K562 (cell line): ENCODE results near the gene AGPAT4. TPM values are rescaled to one million over a fixed set of nuclear protein-coding genes. Genes with fewer than 3 reads are reported as not detected.

ENCODE experiments used
- ESRRB ChIP-seq: fragments of 250-450 bp; sonication (Bioruptor Pico); IDR thresholded peaks from 2 replicates; pipeline ENCODE4 v1.5.0; 2020; ENCODE audit warnings: mild to moderate bottlenecking, moderate library complexity, borderline replicate concordance
- KDM5B ChIP-seq: fragments of 200-600 bp; sonication (generic); IDR thresholded peaks from 2 replicates; pipeline ENCODE4 v1.6.1; 2012; ENCODE audit warnings: low read depth, mild to moderate bottlenecking, moderate library complexity, low read length, control low read depth, inconsistent platforms; ENCODE audit not compliant: insufficient replicate concordance
- POLR2A ChIP-seq: fragments of 450-650 bp; conservative IDR thresholded peaks from 2 replicates; pipeline ENCODE4 v1.6.1; 2016
- PRMT5 ChIP-seq: sonication (generic); formaldehyde crosslinking; IDR thresholded peaks from 2 replicates; pipeline ENCODE4 v1.5.0; 2020; ENCODE audit warnings: missing genetic modification reagents
- TAF1 ChIP-seq: IDR thresholded peaks from 2 replicates; pipeline ENCODE4 v1.6.1; 2011; ENCODE audit warnings: mild to moderate bottlenecking, low read length, moderate library complexity; ENCODE audit not compliant: insufficient read depth, control insufficient read depth, severe bottlenecking; ENCODE audit errors: extremely low read depth
- TAF7 ChIP-seq: fragments of 450-650 bp; IDR thresholded peaks from 2 replicates; pipeline ENCODE4 v1.6.1; 2016; ENCODE audit warnings: missing genetic modification characterization, missing compliant biosample characterization
- ZNF143 ChIP-seq: sonication (generic); formaldehyde crosslinking; IDR thresholded peaks from 2 replicates; pipeline ENCODE4 v1.9.0; 2022; ENCODE audit warnings: mild to moderate bottlenecking, missing genetic modification reagents
- ZNF507 ChIP-seq: conservative IDR thresholded peaks from 2 replicates; pipeline ENCODE4 v1.6.1; 2017; ENCODE audit warnings: missing genetic modification characterization, missing compliant biosample characterization
- polyA plus RNA-seq, 8 experiments: library from polyadenylated mRNA; depleted of rRNA in 4 of 8; stranded (reverse) in 5 of 8; unstranded in 3 of 8; fragments of >200 nt; fragmentation: Nextera tagmentation in 2 of 8; fragmentation: Illumina TruSeq in 1 of 8; extraction: Ambion mirVana in 2 of 8; extraction: Trizol in 1 of 8; gene quantifications; 2 replicates each; pipeline versions ENCODE4 v1.2.1 to v1.2.3, GENCODE V29; 2011 to 2014; ENCODE audit warnings: inconsistent platforms in 1 of 8, missing spikeins in 1 of 8
- total RNA-seq, 7 experiments: library from RNA; depleted of rRNA in 6 of 7; stranded (reverse); fragments of >200 nt in 6 of 7; fragmentation: Illumina TruSeq in 2 of 7; extraction: Trizol in 2 of 7; gene quantifications; 2 replicates each; pipeline versions ENCODE4 v1.2.1 to v1.2.3, GENCODE V29; 2011 to 2021; ENCODE audit warnings: low replicate concordance in 1 of 7
- TF ChIP-seq, protein P1 (sequence below), 2 experiments: IDR thresholded peaks; 2 replicates each; pipeline ENCODE4 v1.6.1; 2011; ENCODE audit warnings: borderline replicate concordance in 1 of 2, control low read depth in 1 of 2, low read depth in 1 of 2, low read length in 1 of 2, mild to moderate bottlenecking in 1 of 2, mixed read lengths in 1 of 2, moderate library complexity in 1 of 2; ENCODE audit not compliant: insufficient read depth in 1 of 2, insufficient read length in 1 of 2, poor library complexity in 1 of 2, severe bottlenecking in 1 of 2; ENCODE audit errors: extremely low read depth in 1 of 2
- TF ChIP-seq, protein P2 (sequence below): fragments of 450-650 bp; IDR thresholded peaks from 2 replicates; pipeline ENCODE4 v1.6.1; 2017; ENCODE audit warnings: antibody characterized with exemption, mild to moderate bottlenecking
- TF ChIP-seq, protein P3 (sequence below): fragments of 250-450 bp; sonication (Bioruptor Pico); IDR thresholded peaks from 2 replicates; pipeline ENCODE4 v1.4.0; 2020
- TF ChIP-seq, protein P4 (sequence below): sonication (generic); formaldehyde crosslinking; IDR thresholded peaks from 2 replicates; pipeline ENCODE4 v1.8.0; 2022; ENCODE audit warnings: missing genetic modification reagents, mild to moderate bottlenecking, moderate library complexity, borderline replicate concordance
- TF ChIP-seq, protein P5 (sequence below): fragments of 200-800 bp; sonication (Bioruptor generic); IDR thresholded peaks from 2 replicates; pipeline ENCODE4 v1.6.1; 2017; ENCODE audit warnings: missing genetic modification characterization, missing compliant biosample characterization
- TF ChIP-seq, protein P6 (sequence below), 3 experiments: fragments of 200-800 bp in 1 of 3; sonication (Bioruptor generic) in 1 of 3; sonication (generic) in 1 of 3; formaldehyde crosslinking in 1 of 3; IDR thresholded peaks; 2 replicates each; pipeline versions ENCODE4 v1.6.1 to v1.8.0; 2016 to 2022; ENCODE audit warnings: mild to moderate bottlenecking in 2 of 3, missing compliant biosample characterization in 2 of 3, missing genetic modification characterization in 2 of 3, missing genetic modification reagents in 1 of 3

Gene AGPAT4
- total and polyA plus RNA-seq, 9 of the 15 experiments (the other 6 are each of a cell fraction or from before 2014, with no cell fraction given): 2.2 to 15.0 (median 5.7) TPM

DNA sequence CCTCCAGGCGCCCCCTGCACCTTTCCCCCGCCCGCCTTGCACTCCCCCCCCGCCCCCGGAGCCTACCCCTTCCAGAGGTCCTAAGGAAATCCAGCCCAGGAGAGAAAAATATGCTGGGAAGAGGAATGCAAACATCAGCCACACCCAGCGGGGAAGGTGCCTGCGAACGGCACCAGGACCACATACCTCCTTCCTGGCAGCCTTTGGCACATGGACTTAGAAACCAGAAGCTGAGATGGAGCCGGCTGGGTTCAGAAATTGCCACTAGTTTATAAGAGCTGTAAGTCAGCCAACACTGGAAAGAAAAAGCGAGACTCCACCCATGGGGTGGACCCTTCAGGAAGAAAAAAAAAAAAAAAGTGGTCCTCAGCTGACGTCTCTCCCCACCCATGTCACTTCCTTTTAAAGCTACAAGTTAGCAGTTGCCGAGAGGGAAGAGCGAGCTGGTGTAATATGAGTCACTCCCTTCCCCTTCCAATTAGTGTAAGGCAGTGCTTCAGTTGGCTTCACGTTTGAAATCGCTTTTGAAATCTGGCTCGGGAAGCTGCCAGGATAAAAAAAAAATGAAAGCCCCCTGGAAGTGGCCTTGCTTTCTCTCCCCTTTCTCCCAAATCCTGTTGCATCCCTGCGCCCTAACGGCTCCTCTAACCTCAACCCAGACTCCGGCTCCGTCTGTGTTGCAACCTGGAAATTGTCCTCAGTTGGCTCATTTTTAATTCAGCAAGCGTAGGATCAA lies at the start of gene AGPAT4 (continued):
- TF ChIP-seq, protein P1, sequence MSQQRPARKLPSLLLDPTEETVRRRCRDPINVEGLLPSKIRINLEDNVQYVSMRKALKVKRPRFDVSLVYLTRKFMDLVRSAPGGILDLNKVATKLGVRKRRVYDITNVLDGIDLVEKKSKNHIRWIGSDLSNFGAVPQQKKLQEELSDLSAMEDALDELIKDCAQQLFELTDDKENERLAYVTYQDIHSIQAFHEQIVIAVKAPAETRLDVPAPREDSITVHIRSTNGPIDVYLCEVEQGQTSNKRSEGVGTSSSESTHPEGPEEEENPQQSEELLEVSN (IDR thresholded peaks at IDR 0.05; ENCODE audit: borderline replicate concordance in 1 of 2, extremely low read depth in 1 of 2, insufficient read depth in 1 of 2, insufficient read length in 1 of 2, low read depth in 1 of 2, low read length in 1 of 2, poor library complexity in 1 of 2, severe bottlenecking in 1 of 2): peak; percentile 29 to 55
- TF ChIP-seq, protein P2, sequence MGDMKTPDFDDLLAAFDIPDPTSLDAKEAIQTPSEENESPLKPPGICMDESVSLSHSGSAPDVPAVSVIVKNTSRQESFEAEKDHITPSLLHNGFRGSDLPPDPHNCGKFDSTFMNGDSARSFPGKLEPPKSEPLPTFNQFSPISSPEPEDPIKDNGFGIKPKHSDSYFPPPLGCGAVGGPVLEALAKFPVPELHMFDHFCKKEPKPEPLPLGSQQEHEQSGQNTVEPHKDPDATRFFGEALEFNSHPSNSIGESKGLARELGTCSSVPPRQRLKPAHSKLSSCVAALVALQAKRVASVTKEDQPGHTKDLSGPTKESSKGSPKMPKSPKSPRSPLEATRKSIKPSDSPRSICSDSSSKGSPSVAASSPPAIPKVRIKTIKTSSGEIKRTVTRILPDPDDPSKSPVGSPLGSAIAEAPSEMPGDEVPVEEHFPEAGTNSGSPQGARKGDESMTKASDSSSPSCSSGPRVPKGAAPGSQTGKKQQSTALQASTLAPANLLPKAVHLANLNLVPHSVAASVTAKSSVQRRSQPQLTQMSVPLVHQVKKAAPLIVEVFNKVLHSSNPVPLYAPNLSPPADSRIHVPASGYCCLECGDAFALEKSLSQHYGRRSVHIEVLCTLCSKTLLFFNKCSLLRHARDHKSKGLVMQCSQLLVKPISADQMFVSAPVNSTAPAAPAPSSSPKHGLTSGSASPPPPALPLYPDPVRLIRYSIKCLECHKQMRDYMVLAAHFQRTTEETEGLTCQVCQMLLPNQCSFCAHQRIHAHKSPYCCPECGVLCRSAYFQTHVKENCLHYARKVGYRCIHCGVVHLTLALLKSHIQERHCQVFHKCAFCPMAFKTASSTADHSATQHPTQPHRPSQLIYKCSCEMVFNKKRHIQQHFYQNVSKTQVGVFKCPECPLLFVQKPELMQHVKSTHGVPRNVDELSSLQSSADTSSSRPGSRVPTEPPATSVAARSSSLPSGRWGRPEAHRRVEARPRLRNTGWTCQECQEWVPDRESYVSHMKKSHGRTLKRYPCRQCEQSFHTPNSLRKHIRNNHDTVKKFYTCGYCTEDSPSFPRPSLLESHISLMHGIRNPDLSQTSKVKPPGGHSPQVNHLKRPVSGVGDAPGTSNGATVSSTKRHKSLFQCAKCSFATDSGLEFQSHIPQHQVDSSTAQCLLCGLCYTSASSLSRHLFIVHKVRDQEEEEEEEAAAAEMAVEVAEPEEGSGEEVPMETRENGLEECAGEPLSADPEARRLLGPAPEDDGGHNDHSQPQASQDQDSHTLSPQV: 0 out of 2 replicates have a peak, but pooled peaks have one; percentile 42
- no peak for TF ChIP-seq ZNF507
- TF ChIP-seq ZNF143 (CRISPR knock-in tag): no peak
- peak; percentile 77 for TF ChIP-seq POLR2A
- TF ChIP-seq, protein P3, sequence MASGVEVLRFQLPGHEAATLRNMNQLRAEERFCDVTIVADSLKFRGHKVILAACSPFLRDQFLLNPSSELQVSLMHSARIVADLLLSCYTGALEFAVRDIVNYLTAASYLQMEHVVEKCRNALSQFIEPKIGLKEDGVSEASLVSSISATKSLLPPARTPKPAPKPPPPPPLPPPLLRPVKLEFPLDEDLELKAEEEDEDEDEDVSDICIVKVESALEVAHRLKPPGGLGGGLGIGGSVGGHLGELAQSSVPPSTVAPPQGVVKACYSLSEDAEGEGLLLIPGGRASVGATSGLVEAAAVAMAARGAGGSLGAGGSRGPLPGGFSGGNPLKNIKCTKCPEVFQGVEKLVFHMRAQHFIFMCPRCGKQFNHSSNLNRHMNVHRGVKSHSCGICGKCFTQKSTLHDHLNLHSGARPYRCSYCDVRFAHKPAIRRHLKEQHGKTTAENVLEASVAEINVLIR (CRISPR knock-in tag): peak; percentile 75
- TF ChIP-seq PRMT5 (CRISPR knock-in tag): no peak
- peak; percentile 82 for TF ChIP-seq KDM5B
- TF ChIP-seq, protein P4, sequence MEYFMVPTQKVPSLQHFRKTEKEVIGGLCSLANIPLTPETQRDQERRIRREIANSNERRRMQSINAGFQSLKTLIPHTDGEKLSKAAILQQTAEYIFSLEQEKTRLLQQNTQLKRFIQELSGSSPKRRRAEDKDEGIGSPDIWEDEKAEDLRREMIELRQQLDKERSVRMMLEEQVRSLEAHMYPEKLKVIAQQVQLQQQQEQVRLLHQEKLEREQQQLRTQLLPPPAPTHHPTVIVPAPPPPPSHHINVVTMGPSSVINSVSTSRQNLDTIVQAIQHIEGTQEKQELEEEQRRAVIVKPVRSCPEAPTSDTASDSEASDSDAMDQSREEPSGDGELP: peak; percentile 82
- peak; percentile 100 for TF ChIP-seq TAF7 (tag)
- TF ChIP-seq ESRRB (CRISPR knock-in tag): no peak
- TF ChIP-seq, protein P5, sequence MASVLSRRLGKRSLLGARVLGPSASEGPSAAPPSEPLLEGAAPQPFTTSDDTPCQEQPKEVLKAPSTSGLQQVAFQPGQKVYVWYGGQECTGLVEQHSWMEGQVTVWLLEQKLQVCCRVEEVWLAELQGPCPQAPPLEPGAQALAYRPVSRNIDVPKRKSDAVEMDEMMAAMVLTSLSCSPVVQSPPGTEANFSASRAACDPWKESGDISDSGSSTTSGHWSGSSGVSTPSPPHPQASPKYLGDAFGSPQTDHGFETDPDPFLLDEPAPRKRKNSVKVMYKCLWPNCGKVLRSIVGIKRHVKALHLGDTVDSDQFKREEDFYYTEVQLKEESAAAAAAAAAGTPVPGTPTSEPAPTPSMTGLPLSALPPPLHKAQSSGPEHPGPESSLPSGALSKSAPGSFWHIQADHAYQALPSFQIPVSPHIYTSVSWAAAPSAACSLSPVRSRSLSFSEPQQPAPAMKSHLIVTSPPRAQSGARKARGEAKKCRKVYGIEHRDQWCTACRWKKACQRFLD: no peak
- TF ChIP-seq TAF1: peak; percentile 100
- TF ChIP-seq, protein P6, sequence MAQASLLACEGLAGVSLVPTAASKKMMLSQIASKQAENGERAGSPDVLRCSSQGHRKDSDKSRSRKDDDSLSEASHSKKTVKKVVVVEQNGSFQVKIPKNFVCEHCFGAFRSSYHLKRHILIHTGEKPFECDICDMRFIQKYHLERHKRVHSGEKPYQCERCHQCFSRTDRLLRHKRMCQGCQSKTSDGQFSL (CRISPR knock-in tag; IDR thresholded peaks at IDR 0.05): no peak
- TF ChIP-seq, protein P6 (tag; IDR thresholded peaks at IDR 0.05): peak in 1 of 2 experiments; percentile 63; a peak in 1 of 4 replicates
